Heart left ventricle (tissue), 16 donors: Measurements from ENCODE around the gene EIF4G1. TPM values are rescaled to one million over a fixed set of nuclear protein-coding genes. Genes with fewer than 3 reads are reported as not detected.

ENCODE experiments used
- ATAC-seq, 4 donors: fragments of 200-7000 bp; cut with Tn5 transposase; one replicate each; pipeline ENCODE4 v1.9.1; 2020 to 2022; ENCODE audit warnings: moderate library complexity in 4 of 4, mild to moderate bottlenecking in 3 of 4, moderate number of reproducible peaks in 1 of 4
- DNase-seq, 5 donors: peaks; one replicate each; pipeline ENCODE4 v3.0.0-alpha.2; 2020
- H3K27ac ChIP-seq, 12 donors: fragments of 200-600 bp; sonication (generic) in 4 of 12; one replicate each; pipeline versions ENCODE4 v1.5.0 to v1.8.0; 2016 to 2022; ENCODE audit warnings: mild to moderate bottlenecking in 2 of 12
- H3K27me3 ChIP-seq, 9 donors: fragments of 200-600 bp; sonication (generic) in 2 of 9; one replicate each; pipeline versions ENCODE4 v1.5.1 to v1.8.0; 2016 to 2022; ENCODE audit warnings: mild to moderate bottlenecking in 3 of 9
- H3K36me3 ChIP-seq, 9 donors: fragments of 200-600 bp; sonication (generic) in 2 of 9; one replicate each; pipeline versions ENCODE4 v1.5.0 to v1.8.0; 2018 to 2022; ENCODE audit warnings: mild to moderate bottlenecking in 2 of 9
- H3K4me1 ChIP-seq, 12 donors: fragments of 200-600 bp; sonication (generic) in 4 of 12; one replicate each; pipeline versions ENCODE4 v1.5.0 to v1.8.0; 2016 to 2022; ENCODE audit warnings: mild to moderate bottlenecking in 3 of 12
- H3K4me3 ChIP-seq, 12 donors: fragments of 200-600 bp; sonication (generic) in 4 of 12; one replicate each; pipeline versions ENCODE4 v1.5.0 to v1.8.0; 2017 to 2022; ENCODE audit warnings: mild to moderate bottlenecking in 9 of 12, moderate library complexity in 4 of 12
- H3K9me3 ChIP-seq, 12 donors: fragments of 200-600 bp; sonication (generic) in 4 of 12; one replicate each; pipeline versions ENCODE4 v1.5.0 to v1.8.0; 2016 to 2022; ENCODE audit warnings: mild to moderate bottlenecking in 1 of 12
- CTCF ChIP-seq, 12 donors: fragments of 200-600 bp; sonication (generic) in 4 of 12; IDR thresholded peaks; one replicate each; pipeline versions ENCODE4 v1.5.0 to v1.8.0; 2018 to 2022; ENCODE audit warnings: antibody characterized with exemption in 12 of 12, mild to moderate bottlenecking in 5 of 12
- POLR2A ChIP-seq, 2 donors: fragments of 450-650 bp; IDR thresholded peaks; one replicate each; pipeline ENCODE4 v1.6.1; 2017; ENCODE audit warnings: antibody characterized with exemption in 2 of 2, mild to moderate bottlenecking in 2 of 2, moderate library complexity in 2 of 2
- WGBS, 4 donors: extraction: QIAGEN DNeasy Blood & Tissue Kit in 2 of 4; methylation state at CpG; one replicate each; pipeline versions ENCODE4 v1.1.5 to v1.1.7; 2013 to 2018; 5-methylcytosine and 5-hydroxymethylcytosine counted together
- intact Hi-C, 10 donors: fragments of 100-400 bp; cut with DNase I; formaldehyde crosslinking; loops; one replicate each; pipeline versions ENCODE4 v1.11.1 to v1.14.2; 2022
- polyA plus RNA-seq, 2 donors: library from polyadenylated mRNA; stranded (reverse); fragments of 200-250 nt; gene quantifications; one replicate each; pipeline ENCODE4 v1.2.3, GENCODE V29; 2013
- total RNA-seq, 9 donors: library from RNA; depleted of rRNA in 2 of 9; stranded (reverse); fragments of >200 nt in 2 of 9; fragmentation: NEBNext Ultra II Directional in 3 of 9; extraction: Animal tissue kit (Norgen Biotek cat#: 25700) in 3 of 9; gene quantifications; one replicate each; pipeline versions ENCODE4 v1.1.0 to v1.2.4, GENCODE V29; 2016 to 2023
- donor health status: ischemic (EF 13 %, LVEDD 7.1; RV severe dilation, severe dysfunction).
- donor health status: healthy with polysubstance abuse.
- donor health status: DM: no; HTN: yes; CAD: no.
- donor health status: DM: no; HTN: no; CAD: no.
- donor health status: ischemic (EF 25% LVEDD 6.9; RV normal size, moderate dysfunction).
- donor health status: ischemic (EF 25% LVEDD 5.7; RV mildly dilated, moderate dysfunction).
- donor health status: healthy.
- donor health status: DM: yes; HTN: yes; CAD: no.
- donor health status: ischemic (EF 35%, LVEDD 5.7; RV mildly dilated, moderate dysfunction).
- donor health status: nonischemic (EF 11% LVEDD 7.7; RV severe dilation, severe dysfunction).
- donor health status: DM: yes; HTN: yes; CAD: no.
- donor health status: PGD.
- donor health status: ischemic (EF 29% LVEDD 5.4; RV normal size, mild dysfunction).
- donor health status: nonischemic (EF 23%, LVEDD 6.1; RV moderate dilation, normal function).

Gene EIF4G1
- total and polyA plus RNA-seq, 11 donors, result 178 to 407 (median 229) TPM

- no peak for TF ChIP-seq CTCF (IDR thresholded peaks at IDR 0.05)
- no peak for TF ChIP-seq POLR2A (IDR thresholded peaks at IDR 0.05)
- H3K27me3 ChIP-seq, result no peaks in the 10 kb centered on the region
- H3K9me3 ChIP-seq, result no peaks in the 10 kb centered on the region
- peaks cover 11 to 43% (median 32%) of the 10 kb centered on the region in 12 donors for H3K4me1 ChIP-seq
- ATAC-seq (no peak), DNase-seq (peak in 1 of 5 donors; percentile 13)
- H3K27ac ChIP-seq, result no peak overlapping the region
- WGBS, 4 donors, result 86 to 95% (median 91%) methylated on average over 7 of the region's 7 CpGs
- intact Hi-C loops, result no loop called here
- H3K4me3 ChIP-seq, result no peak overlapping the region
- peaks cover 0 to 47% (median 45%) of the 10 kb centered on the region in 9 donors for H3K36me3 ChIP-seq
Measured at GRCh38 chr3:184341925-184342324, 27.5 kb downstream of the EIF4G1 start.

- no peaks in the 10 kb centered on the region for H3K9me3 ChIP-seq
- no peaks in the 10 kb centered on the region for H3K27me3 ChIP-seq
- no peak overlapping the region for H3K27ac ChIP-seq
- TF ChIP-seq POLR2A (IDR thresholded peaks at IDR 0.05) (no peak), CTCF (IDR thresholded peaks at IDR 0.05) (no peak)
- 46 to 67% (median 61%) methylated on average over 5 of the region's 5 CpGs for WGBS, 4 donors
- no peak overlapping the region for H3K4me3 ChIP-seq
- intact Hi-C loops, result no loop called here
- no peak for DNase-seq
- no peak for ATAC-seq
- H3K36me3 ChIP-seq, result peaks cover 0 to 48% (median 45%) of the 10 kb centered on the region in 9 donors
- peaks cover 3 to 29% (median 18%) of the 10 kb centered on the region in 12 donors for H3K4me1 ChIP-seq
Measured at GRCh38 chr3:184343200-184343876, 28.9 kb downstream of the EIF4G1 start.

GRCh38 chr3:184344579-184345316, 30.3 kb downstream of the EIF4G1 start:
- intact Hi-C loops, result loop anchor here in 1 of 10 donors (5.0 kb wide), 1 partner anchor 42 kb away; no protein-coding TSS in a partner anchor
- peak in 1 of 4 donors; percentile 2 for ATAC-seq
- Histone ChIP-seq H3K9me3 (no peaks in the 10 kb centered on the region), H3K4me1 (peaks cover 0 to 19% (median 8%) of the 10 kb centered on the region in 12 donors), H3K4me3 (no peak overlapping the region), H3K27me3 (no peaks in the 10 kb centered on the region), H3K36me3 (peaks cover 0 to 48% (median 45%) of the 10 kb centered on the region in 9 donors), H3K27ac (peak overlapping the region in 1 of 12 donors; percentile 55)
- DNase-seq, result peak in 1 of 5 donors; percentile 16
- WGBS, 4 donors, result 87 to 91% (median 89%) methylated on average over 17 to 24 of the region's 24 CpGs
- no peak for TF ChIP-seq POLR2A (IDR thresholded peaks at IDR 0.05)
- no peak for TF ChIP-seq CTCF (IDR thresholded peaks at IDR 0.05)
